ENCODE results near the gene IPO4.

The IPO4 gene

GRCh38 chr14:24150993-24151392 lies 37.6 kb downstream of the IPO4 start:
- Histone ChIP-seq H3K36me3 (ENCODE audit: control insufficient read depth, insufficient read depth, low read length) (peaks cover 77% of the 10 kb centered on the region), H3K4me1 (ENCODE audit: control insufficient read depth, insufficient read depth, low read length, poor library complexity, severe bottlenecking) (peaks cover 2% of the 10 kb centered on the region)
- 95 to 100% methylated on average over 4 to 9 of the region's 9 CpGs for WGBS, 2 experiments (ENCODE audit: insufficient coverage in 2 of 2)

DNA sequence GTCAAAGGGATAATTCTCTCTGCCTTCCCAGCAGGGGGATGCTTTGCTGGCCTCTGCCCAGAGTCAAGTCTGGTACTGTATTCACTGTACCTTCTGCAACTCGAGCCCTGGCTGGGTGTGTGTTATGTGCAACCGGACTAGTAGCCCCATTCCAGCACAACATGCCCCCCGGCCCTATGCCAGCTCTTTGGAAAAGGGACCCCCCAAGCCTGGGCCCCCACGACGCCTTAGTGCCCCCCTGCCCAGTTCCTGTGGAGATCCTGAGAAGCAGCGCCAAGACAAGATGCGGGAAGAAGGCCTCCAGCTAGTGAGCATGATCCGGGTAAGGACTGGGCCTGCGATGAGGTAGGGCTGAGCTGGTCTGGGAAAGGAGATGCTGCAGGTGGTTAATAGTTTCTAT lies 38.0 kb downstream of the IPO4 start:
- H3K36me3 ChIP-seq (ENCODE audit: control insufficient read depth, insufficient read depth, low read length), result peaks cover 73% of the 10 kb centered on the region
- no peaks in the 10 kb centered on the region for H3K9me3 ChIP-seq (ENCODE audit: control insufficient read depth, low read length)
- peaks cover 6% of the 10 kb centered on the region for H3K4me1 ChIP-seq (ENCODE audit: control insufficient read depth, insufficient read depth, low read length, poor library complexity, severe bottlenecking)
- H3K27ac ChIP-seq (ENCODE audit: low read depth, low read length, severe bottlenecking), result no peak overlapping the region
- no peak overlapping the region for H3K4me3 ChIP-seq (ENCODE audit: extremely low read depth, insufficient read depth, low read length, poor library complexity, severe bottlenecking)
- WGBS, 2 experiments (ENCODE audit: insufficient coverage in 2 of 2), result 96 to 100% methylated on average over 7 to 8 of the region's 9 CpGs

More at GRCh38 chr14:24150993-24151392, 37.6 kb downstream of the IPO4 start:
- no peak overlapping the region for H3K4me3 ChIP-seq (ENCODE audit: extremely low read depth, insufficient read depth, low read length, poor library complexity, severe bottlenecking)
- no peak overlapping the region for H3K27ac ChIP-seq (ENCODE audit: low read depth, low read length, severe bottlenecking)
- H3K9me3 ChIP-seq (ENCODE audit: control insufficient read depth, low read length), result no peaks in the 10 kb centered on the region

- Histone ChIP-seq H3K9me3 (ENCODE audit: control insufficient read depth, low read length) (no peaks in the 10 kb centered on the region), H3K4me3 (ENCODE audit: extremely low read depth, insufficient read depth, low read length, poor library complexity, severe bottlenecking) (no peak overlapping the region), H3K36me3 (ENCODE audit: control insufficient read depth, insufficient read depth, low read length) (peaks cover 67% of the 10 kb centered on the region), H3K4me1 (ENCODE audit: control insufficient read depth, insufficient read depth, low read length, poor library complexity, severe bottlenecking) (peaks cover 9% of the 10 kb centered on the region), H3K27ac (ENCODE audit: low read depth, low read length, severe bottlenecking) (no peak overlapping the region)
- WGBS, 2 experiments (ENCODE audit: insufficient coverage in 2 of 2), result 95 to 98% methylated on average over 9 of the region's 9 CpGs
Measured at GRCh38 chr14:24150061-24150460, 38.6 kb downstream of the IPO4 start.

GRCh38 chr14:24149302-24149969 lies 39.2 kb downstream of the IPO4 start:
- no peak overlapping the region for H3K27ac ChIP-seq (ENCODE audit: low read depth, low read length, severe bottlenecking)
- no peak overlapping the region for H3K4me3 ChIP-seq (ENCODE audit: extremely low read depth, insufficient read depth, low read length, poor library complexity, severe bottlenecking)
- no peaks in the 10 kb centered on the region for H3K9me3 ChIP-seq (ENCODE audit: control insufficient read depth, low read length)
- 100% methylated on average over 1 of the region's 3 CpGs for WGBS, 2 experiments (ENCODE audit: insufficient coverage in 2 of 2)
- H3K36me3 ChIP-seq (ENCODE audit: control insufficient read depth, insufficient read depth, low read length), result peaks cover 65% of the 10 kb centered on the region
- H3K4me1 ChIP-seq (ENCODE audit: control insufficient read depth, insufficient read depth, low read length, poor library complexity, severe bottlenecking), result peaks cover 9% of the 10 kb centered on the region

- Histone ChIP-seq H3K27ac (ENCODE audit: low read depth, low read length, severe bottlenecking) (peak overlapping the region; percentile 24), H3K36me3 (ENCODE audit: control insufficient read depth, insufficient read depth, low read length) (peaks cover 62% of the 10 kb centered on the region), H3K4me3 (ENCODE audit: extremely low read depth, insufficient read depth, low read length, poor library complexity, severe bottlenecking) (peak overlapping the region; percentile 95), H3K9me3 (ENCODE audit: control insufficient read depth, low read length) (no peaks in the 10 kb centered on the region), H3K4me1 (ENCODE audit: control insufficient read depth, insufficient read depth, low read length, poor library complexity, severe bottlenecking) (peaks cover 9% of the 10 kb centered on the region)
- 7 to 9% methylated on average over 29 of the region's 29 CpGs for WGBS, 2 experiments (ENCODE audit: insufficient coverage in 2 of 2)
Measured at GRCh38 chr14:24147761-24148428, 40.7 kb downstream of the IPO4 start.

DNA sequence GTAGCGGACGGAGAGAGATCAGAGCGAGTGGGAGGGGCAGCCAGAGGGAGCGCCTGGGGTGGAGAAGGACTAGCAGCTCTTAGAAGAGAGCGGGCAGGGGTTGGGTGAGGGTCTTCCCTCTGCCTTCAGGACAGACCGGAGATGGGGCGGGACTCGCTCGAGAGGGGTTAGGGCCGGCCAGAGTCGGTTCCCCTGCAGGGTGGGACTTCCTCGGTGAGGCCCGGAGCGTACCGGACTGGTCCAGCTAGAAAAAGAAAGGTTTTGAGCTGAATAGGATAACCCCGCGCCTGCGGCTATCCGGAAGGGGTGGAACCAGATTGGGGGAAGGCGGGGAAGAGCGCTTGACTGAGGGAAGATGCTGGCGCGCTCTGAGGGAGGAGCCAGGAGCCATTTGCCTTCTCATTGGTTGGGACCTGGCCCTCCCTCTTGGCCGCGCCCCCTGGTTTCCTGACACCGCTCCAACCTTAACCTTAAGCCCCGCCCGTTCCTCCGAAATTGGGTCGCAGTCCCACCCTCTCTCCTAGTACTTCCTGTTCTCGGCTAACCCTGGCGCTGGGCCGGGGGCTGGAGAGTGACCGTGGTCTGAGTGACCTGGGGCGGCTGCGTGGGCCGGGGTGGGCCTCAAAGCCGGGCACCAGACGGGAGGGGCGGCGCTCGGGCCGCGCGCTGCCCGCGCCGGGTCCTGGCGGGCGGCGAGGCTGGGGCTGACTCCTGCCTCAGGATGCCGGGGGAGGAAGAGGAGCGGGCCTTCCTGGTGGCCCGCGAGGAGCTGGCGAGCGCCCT lies 41.4 kb downstream of the IPO4 start, which contains the start of gene RNF31:
TSS of gene RNF31 (plus strand) at position 521 of the 783 bp plus-strand sequence. CDS start at position 722, 201 bp downstream.
- H3K4me1 ChIP-seq (ENCODE audit: control insufficient read depth, insufficient read depth, low read length, poor library complexity, severe bottlenecking), result peaks cover 9% of the 10 kb centered on the region
- WGBS, 2 experiments (ENCODE audit: insufficient coverage in 2 of 2), result 0% methylated on average over 49 to 50 of the region's 57 CpGs
- H3K27ac ChIP-seq (ENCODE audit: low read depth, low read length, severe bottlenecking), result peak within 1 kb of the TSS; percentile 75
- no peaks in the 10 kb centered on the region for H3K9me3 ChIP-seq (ENCODE audit: control insufficient read depth, low read length)
- peaks cover 55% of the 10 kb centered on the region for H3K36me3 ChIP-seq (ENCODE audit: control insufficient read depth, insufficient read depth, low read length)
- peak within 1 kb of the TSS; percentile 95 for H3K4me3 ChIP-seq (ENCODE audit: extremely low read depth, insufficient read depth, low read length, poor library complexity, severe bottlenecking)

GRCh38 chr14:24146453-24146977 lies 42.1 kb downstream of the IPO4 start, which contains the start of gene PSME2:
TSS of gene PSME2 (minus strand) at chr14:24146610. CDS start at chr14:24146581, 29 bp downstream.
- Histone ChIP-seq H3K36me3 (ENCODE audit: control insufficient read depth, insufficient read depth, low read length) (peaks cover 48% of the 10 kb centered on the region), H3K27ac (ENCODE audit: low read depth, low read length, severe bottlenecking) (peak within 1 kb of the TSS; percentile 75)

GRCh38 chr14:24145690-24146452 lies 42.7 kb downstream of the IPO4 start:
- H3K4me3 ChIP-seq (ENCODE audit: extremely low read depth, insufficient read depth, low read length, poor library complexity, severe bottlenecking), result peak overlapping the region; percentile 95
- WGBS, 2 experiments (ENCODE audit: insufficient coverage in 2 of 2), result 47 to 66% methylated on average over 3 to 6 of the region's 9 CpGs
- no peaks in the 10 kb centered on the region for H3K9me3 ChIP-seq (ENCODE audit: control insufficient read depth, low read length)
- peaks cover 42% of the 10 kb centered on the region for H3K36me3 ChIP-seq (ENCODE audit: control insufficient read depth, insufficient read depth, low read length)
- peak overlapping the region; percentile 71 for H3K27ac ChIP-seq (ENCODE audit: low read depth, low read length, severe bottlenecking)
- peaks cover 9% of the 10 kb centered on the region for H3K4me1 ChIP-seq (ENCODE audit: control insufficient read depth, insufficient read depth, low read length, poor library complexity, severe bottlenecking)

More at GRCh38 chr14:24146453-24146977, 42.1 kb downstream of the IPO4 start, which contains the start of gene PSME2:
- WGBS, 2 experiments (ENCODE audit: insufficient coverage in 2 of 2), result 0 to 1% methylated on average over 13 to 15 of the region's 25 CpGs
- Histone ChIP-seq H3K4me1 (ENCODE audit: control insufficient read depth, insufficient read depth, low read length, poor library complexity, severe bottlenecking) (peaks cover 9% of the 10 kb centered on the region), H3K9me3 (ENCODE audit: control insufficient read depth, low read length) (no peaks in the 10 kb centered on the region), H3K4me3 (ENCODE audit: extremely low read depth, insufficient read depth, low read length, poor library complexity, severe bottlenecking) (peak within 1 kb of the TSS; percentile 95)

DNA sequence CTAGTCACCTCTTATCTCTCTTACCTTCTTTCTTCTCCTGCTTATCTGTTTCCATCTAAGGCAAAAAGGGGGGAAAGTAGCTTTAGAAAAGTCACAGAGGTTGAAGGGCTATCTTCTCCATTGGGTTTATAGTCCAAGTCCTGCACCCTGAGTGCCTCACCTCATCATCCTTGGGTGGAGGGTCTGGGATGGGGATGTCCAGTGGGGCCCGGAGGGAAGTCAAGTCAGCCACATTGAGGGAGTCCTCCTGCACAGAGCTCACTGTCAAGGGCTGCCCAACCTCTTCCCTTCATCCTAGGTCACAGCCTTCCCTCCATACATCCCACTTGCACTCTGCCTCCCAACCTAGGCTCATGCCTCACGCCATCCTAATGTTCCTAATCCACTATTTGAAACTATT lies 43.4 kb downstream of the IPO4 start:
- no peak overlapping the region for H3K4me3 ChIP-seq (ENCODE audit: extremely low read depth, insufficient read depth, low read length, poor library complexity, severe bottlenecking)
- H3K27ac ChIP-seq (ENCODE audit: low read depth, low read length, severe bottlenecking), result no peak overlapping the region
- WGBS, 2 experiments (ENCODE audit: insufficient coverage in 2 of 2), result 100% methylated on average over 2 of the region's 2 CpGs; no CpG with 5 or more reads in 1 of the 2 experiments
- peaks cover 35% of the 10 kb centered on the region for H3K36me3 ChIP-seq (ENCODE audit: control insufficient read depth, insufficient read depth, low read length)
- no peaks in the 10 kb centered on the region for H3K9me3 ChIP-seq (ENCODE audit: control insufficient read depth, low read length)
- peaks cover 9% of the 10 kb centered on the region for H3K4me1 ChIP-seq (ENCODE audit: control insufficient read depth, insufficient read depth, low read length, poor library complexity, severe bottlenecking)

- Histone ChIP-seq H3K27ac (ENCODE audit: low read depth, low read length, severe bottlenecking) (no peak overlapping the region), H3K9me3 (ENCODE audit: control insufficient read depth, low read length) (no peaks in the 10 kb centered on the region), H3K36me3 (ENCODE audit: control insufficient read depth, insufficient read depth, low read length) (peaks cover 31% of the 10 kb centered on the region), H3K4me3 (ENCODE audit: extremely low read depth, insufficient read depth, low read length, poor library complexity, severe bottlenecking) (no peak overlapping the region), H3K4me1 (ENCODE audit: control insufficient read depth, insufficient read depth, low read length, poor library complexity, severe bottlenecking) (peaks cover 9% of the 10 kb centered on the region)
- 100% methylated on average over 1 of the region's 1 CpG; no CpG with 5 or more reads in 1 of the 2 experiments for WGBS, 2 experiments (ENCODE audit: insufficient coverage in 2 of 2)
Measured at GRCh38 chr14:24144451-24144850, 44.2 kb downstream of the IPO4 start.

Data from mesodermal cell (in vitro differentiated cells).